Caki2 (cell line): ENCODE measurements around the gene FICD. TPM values are rescaled to one million over a fixed set of nuclear protein-coding genes. Genes with fewer than 3 reads are reported as not detected.
"Not testable (repeated sequence)": the region's sequence is repeated elsewhere in the genome, so short reads cannot be mapped to it uniquely, and the experiment has no call there.

Source experiments
- DNase-seq: peaks from one replicate; pipeline ENCODE4 v3.0.0-alpha.2; 2015; ENCODE audit warnings: low read depth
- in situ Hi-C: cut with HindIII; loops from 2 replicates; pipeline ENCODE4 v1.10.0; 2016; ENCODE audit warnings: low sequenced_read_pairs, low pct_unique_long_range_greater_than_20kb, mixed read lengths
- total RNA-seq: library from RNA; depleted of rRNA; stranded (reverse); fragments of >200 nt; shearing (Covaris generic); gene quantifications from 2 replicates; pipeline ENCODE4 v1.2.3, GENCODE V29; 2014; ENCODE audit warnings: low replicate concordance

FICD gene
- total RNA-seq, 1 experiment from 2014 or later = 1.7 TPM

GRCh38 chr12:108523365-108523764 lies 8.3 kb downstream of the FICD start:
- DNase-seq = no peak
- in situ Hi-C loops = no loop called here

- in situ Hi-C loops = no loop called here
- DNase-seq = peak; percentile 87
These were observed 10.6 kb downstream of the FICD start for GRCh38 chr12:108525681-108526080.

GRCh38 chr12:108526482-108527165 lies 11.5 kb downstream of the FICD start:
- no peak for DNase-seq
- in situ Hi-C loops = no loop called here

GRCh38 chr12:108527166-108527496 lies 12.1 kb downstream of the FICD start:
- no peak for DNase-seq
- in situ Hi-C loops = no loop called here

GRCh38 chr12:108530161-108530560 lies 15.1 kb downstream of the FICD start:
- in situ Hi-C loops = no loop called here
- no peak for DNase-seq

GRCh38 chr12:108531929-108532848 lies 17.1 kb downstream of the FICD start:
- in situ Hi-C loops = no loop called here
- DNase-seq = no peak

- no peak for DNase-seq
- in situ Hi-C loops = no loop called here
These were observed 23.1 kb downstream of the FICD start for GRCh38 chr12:108538146-108538545.

GRCh38 chr12:108538616-108539195 lies 23.6 kb downstream of the FICD start:
- in situ Hi-C loops = no loop called here
- DNase-seq = no peak

GRCh38 chr12:108542320-108542719 lies 27.2 kb downstream of the FICD start:
- DNase-seq = no peak
- in situ Hi-C loops = no loop called here

GRCh38 chr12:108543652-108544051 lies 28.6 kb downstream of the FICD start:
- no peak for DNase-seq
- in situ Hi-C loops = no loop called here

GRCh38 chr12:108547686-108548085 lies 32.6 kb downstream of the FICD start:
- no peak for DNase-seq
- in situ Hi-C loops = no loop called here

GRCh38 chr12:108548954-108549521 lies 34.0 kb downstream of the FICD start:
- in situ Hi-C loops = no loop called here

GRCh38 chr12:108551535-108551934 lies 36.5 kb downstream of the FICD start:
- no peak for DNase-seq
- in situ Hi-C loops = no loop called here

More at GRCh38 chr12:108548954-108549521, 34.0 kb downstream of the FICD start:
- DNase-seq = no peak

GRCh38 chr12:108553799-108554198 lies 38.7 kb downstream of the FICD start:
- DNase-seq = no peak
- in situ Hi-C loops = no loop called here

- in situ Hi-C loops = not testable (repeated sequence)
These were observed 40.3 kb downstream of the FICD start for GRCh38 chr12:108555383-108555782.

GRCh38 chr12:108559007-108559655 lies 44.1 kb downstream of the FICD start:
- in situ Hi-C loops = no loop called here
- no peak for DNase-seq

More at GRCh38 chr12:108555383-108555782, 40.3 kb downstream of the FICD start:
- DNase-seq = not testable (repeated sequence)

- no peak for DNase-seq
- in situ Hi-C loops = no loop called here
These were observed 44.7 kb downstream of the FICD start for GRCh38 chr12:108559748-108560147.

GRCh38 chr12:108560321-108560721 lies 45.2 kb downstream of the FICD start:
- in situ Hi-C loops = no loop called here
- DNase-seq = no peak
